GM13976 (cell line): ENCODE results near the gene SMIM21.

Experiments used
- DNase-seq: peaks from one replicate; pipeline ENCODE4 v3.0.0; 2012; ENCODE audit warnings: low spot score
- CTCF ChIP-seq: IDR thresholded peaks from 2 replicates; pipeline ENCODE4 v1.5.1; 2012; ENCODE audit warnings: borderline replicate concordance, mild to moderate bottlenecking; ENCODE audit not compliant: insufficient read depth; ENCODE audit errors: extremely low read depth, missing control alignments, control extremely low read depth
- in situ Hi-C: fragments of 300-500 bp; cut with MboI; formaldehyde crosslinking; loops from one replicate; pipeline ENCODE4 v1.12.0; 2022; ENCODE audit warnings: low sequenced_read_pairs, mixed read lengths, inconsistent platforms; ENCODE audit not compliant: unreplicated experiment

SMIM21 gene

DNA sequence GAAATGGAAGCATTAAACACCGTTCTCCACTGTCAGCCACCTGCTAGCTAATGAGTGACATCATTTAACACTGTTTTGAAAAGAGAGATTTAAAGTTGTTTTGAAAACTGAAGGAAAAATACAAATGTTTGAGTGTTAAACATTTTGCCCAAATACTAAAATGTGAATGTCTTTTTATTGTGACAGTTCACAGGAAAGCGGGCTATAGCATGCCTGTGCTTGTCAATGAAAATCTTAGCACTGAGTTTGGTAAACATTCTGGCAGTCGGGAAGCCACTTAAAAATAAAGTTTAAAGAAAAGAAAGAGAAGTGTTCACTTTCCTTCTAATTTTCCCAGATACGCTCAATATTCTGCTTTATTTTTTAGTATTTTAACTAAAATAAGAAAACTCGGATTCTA is 40.3 kb upstream of the SMIM21 start:
- no peak for TF ChIP-seq CTCF
- in situ Hi-C loops, result no loop called here
- DNase-seq, result no peak

DNA sequence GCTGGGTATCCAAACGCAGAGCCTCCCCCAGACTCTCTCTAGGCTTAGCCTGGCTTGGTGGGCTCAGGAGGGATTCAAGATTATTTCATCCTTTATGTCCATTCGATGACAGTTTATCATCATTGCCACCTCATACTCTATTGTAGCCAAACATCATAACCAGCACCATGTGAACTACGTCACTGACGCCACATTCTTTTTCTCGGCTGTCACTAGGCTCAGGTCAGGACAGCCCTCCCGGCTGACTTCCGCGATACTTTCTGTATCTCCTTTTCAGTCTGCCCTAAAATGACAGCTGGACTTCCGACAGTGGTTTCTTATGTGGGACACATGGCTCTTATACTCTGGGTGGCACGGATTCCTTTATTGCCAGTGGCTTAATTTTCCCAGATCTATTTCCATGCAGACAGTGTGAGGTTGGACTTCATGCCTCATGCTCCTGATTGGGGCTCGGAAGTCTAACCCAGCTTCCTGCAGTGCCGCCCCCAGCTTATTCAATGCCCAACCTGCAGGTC is 39.8 kb upstream of the SMIM21 start:
- in situ Hi-C loops, result no loop called here
- no peak for DNase-seq
- no peak for TF ChIP-seq CTCF

DNA sequence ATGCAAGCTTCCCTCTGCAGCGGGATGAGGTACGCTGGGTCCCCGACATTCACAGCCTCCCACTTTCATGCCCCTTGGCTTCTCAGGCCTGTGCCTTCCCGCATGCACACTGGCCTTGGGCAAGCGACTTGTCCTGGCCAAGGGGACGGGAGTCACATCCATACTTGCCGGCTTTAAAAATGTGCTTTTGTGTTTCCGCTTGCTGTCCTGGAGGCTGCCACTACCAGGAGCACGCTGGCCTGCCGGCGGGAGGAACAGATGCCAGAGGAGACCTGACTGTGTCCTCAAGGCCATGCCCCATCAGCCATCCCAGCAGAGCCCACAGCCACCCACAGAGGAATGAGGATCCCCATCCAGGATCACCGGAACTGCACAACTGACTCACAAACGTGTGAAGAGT is 36.9 kb upstream of the SMIM21 start:
- no peak for DNase-seq
- in situ Hi-C loops, result no loop called here

DNA sequence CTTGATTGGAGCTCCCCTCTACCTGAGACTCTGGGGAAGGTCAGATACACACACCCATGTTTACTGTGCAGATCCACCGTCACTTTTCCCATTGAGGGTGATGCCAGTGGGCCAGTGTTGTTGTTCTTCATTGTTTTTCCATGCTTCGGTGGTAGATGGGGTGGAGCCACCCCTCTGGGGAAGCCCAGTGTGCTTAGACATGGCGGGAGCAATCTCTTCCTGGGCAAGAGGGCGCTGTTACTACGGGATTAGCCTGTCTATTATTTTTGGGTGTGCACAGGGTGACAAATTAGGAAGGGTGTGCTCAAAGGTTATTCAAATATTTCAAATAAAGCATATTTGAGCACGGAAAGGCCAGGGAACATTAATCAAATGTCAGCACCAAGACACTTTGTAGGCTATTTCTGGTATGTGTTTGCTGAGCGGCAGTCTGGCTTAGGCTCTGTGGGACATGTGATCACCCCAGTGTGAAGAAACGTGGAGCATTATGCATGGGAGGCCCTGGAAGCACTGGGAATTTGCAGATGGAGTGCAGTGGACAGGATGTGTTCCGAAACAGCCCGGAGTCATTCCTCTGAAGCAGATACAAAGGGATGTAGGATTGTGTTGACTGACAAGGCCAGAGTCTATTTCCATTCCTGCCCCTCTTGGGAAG is 34.8 kb upstream of the SMIM21 start:
- DNase-seq, result no peak
- in situ Hi-C loops, result no loop called here

More for the DNA sequence above, 36.9 kb upstream of the SMIM21 start:
- no peak for TF ChIP-seq CTCF

DNA sequence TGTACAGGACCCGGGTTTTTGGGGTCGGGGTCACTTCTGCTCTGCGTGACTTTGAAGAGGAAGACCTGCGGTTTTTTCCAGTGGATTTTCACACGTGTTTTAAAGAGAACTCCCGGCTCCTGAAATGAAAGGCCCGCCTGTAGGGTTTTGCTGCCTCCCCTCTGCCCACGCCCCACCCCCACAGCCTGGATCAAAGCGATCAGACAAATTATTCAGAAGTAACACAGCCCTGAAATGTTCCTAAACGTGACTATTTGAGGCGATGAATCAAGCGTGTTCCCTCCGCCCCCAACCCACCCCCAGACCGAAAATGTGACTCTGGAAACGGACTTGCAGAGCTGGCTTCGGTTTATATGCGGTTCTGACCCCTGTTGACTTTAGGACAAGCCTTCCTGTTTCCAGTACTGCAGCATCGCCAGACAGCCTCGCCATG is 28.7 kb upstream of the SMIM21 start:
- no peak for DNase-seq
- no peak for TF ChIP-seq CTCF
- in situ Hi-C loops, result no loop called here

More for the DNA sequence above, 34.8 kb upstream of the SMIM21 start:
- no peak for TF ChIP-seq CTCF

DNA sequence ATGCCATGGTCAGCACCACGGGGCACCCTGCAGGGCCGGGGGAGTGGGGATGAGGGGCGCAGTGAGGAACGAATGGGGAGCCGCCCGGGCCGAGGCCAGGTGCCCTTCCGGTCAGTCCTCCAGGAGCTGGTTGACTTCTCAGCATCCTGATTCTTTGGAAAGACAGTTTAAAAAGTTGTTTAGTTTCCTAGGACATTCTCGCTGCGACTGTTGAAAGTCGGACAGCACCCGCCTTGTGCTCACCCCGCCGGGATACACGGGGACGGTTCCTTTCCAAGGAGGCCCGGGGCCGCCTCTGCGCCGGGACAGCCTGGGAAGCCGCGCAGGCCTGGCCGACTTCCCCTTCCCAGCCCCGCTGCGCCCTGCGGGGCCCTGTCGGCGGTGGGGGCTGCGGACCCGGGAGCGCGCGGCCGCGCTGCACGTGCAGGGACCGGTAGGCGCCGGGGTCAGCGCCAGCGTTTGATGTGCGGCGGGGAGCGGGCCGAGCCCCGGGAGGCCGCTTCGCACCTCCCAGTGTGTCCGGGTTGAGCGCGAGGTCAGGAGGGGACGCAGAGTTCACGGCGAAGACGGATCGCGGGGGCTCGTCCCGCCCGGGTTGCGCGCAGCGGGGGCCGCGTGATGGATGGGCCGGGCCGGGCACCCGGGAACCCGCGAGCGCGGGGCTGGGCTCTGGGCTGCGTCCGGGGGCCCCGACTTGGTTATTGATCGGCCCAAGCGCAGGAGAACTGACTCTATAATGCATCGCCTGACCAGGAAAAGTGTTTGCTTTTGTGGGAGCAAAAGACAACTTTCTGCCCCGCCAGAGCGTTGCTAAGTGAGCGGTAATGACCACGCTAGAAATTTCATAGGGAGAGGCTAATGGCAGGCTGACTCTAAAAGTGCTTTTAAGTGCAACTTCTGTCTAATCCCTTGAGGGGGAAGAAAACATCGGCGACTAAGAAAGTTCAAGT is 28.0 kb upstream of the SMIM21 start:
- no peak for DNase-seq
- no peak for TF ChIP-seq CTCF
- in situ Hi-C loops, result no loop called here
